Right atrium auricular region (tissue), 2 donors: Measurements from ENCODE around the gene FAM199X. TPM values are rescaled to one million over a fixed set of nuclear protein-coding genes. Genes with fewer than 3 reads are reported as not detected.

ENCODE experiments used
- DNase-seq: peaks from one replicate; pipeline ENCODE4 v3.0.0-alpha.2; 2019; ENCODE audit warnings: low spot score
- H3K27ac ChIP-seq, 2 donors: fragments of 200-600 bp; sonication (generic); 1 replicate in 1 of 2; 2 replicates in 1 of 2; pipeline ENCODE4 v1.5.1; 2016 to 2019
- H3K27me3 ChIP-seq, 2 donors: fragments of 200-600 bp; sonication (generic); one replicate each; pipeline versions ENCODE4 v1.5.1 to v1.6.0; 2017 to 2019
- H3K36me3 ChIP-seq: fragments of 200-600 bp; sonication (generic); one replicate; pipeline ENCODE4 v1.5.1; 2016
- H3K4me1 ChIP-seq, 2 donors: fragments of 200-600 bp; sonication (generic); one replicate each; pipeline versions ENCODE4 v1.5.1 to v1.6.0; 2017 to 2019
- H3K4me3 ChIP-seq, 2 donors: fragments of 200-600 bp; sonication (generic); 1 replicate in 1 of 2; 2 replicates in 1 of 2; pipeline ENCODE4 v1.5.1; 2017 to 2019; ENCODE audit warnings: mild to moderate bottlenecking in 1 of 2, moderate library complexity in 1 of 2
- H3K9me3 ChIP-seq, 2 donors: fragments of 200-600 bp; sonication (generic); one replicate each; pipeline ENCODE4 v1.5.1; 2019
- total RNA-seq, 2 donors: library from RNA; depleted of rRNA; stranded (reverse); fragments of >200 nt; gene quantifications; one replicate each; pipeline ENCODE4 v1.1.0, GENCODE V29; 2016
- TF ChIP-seq, protein P1 (sequence below), 2 donors: fragments of 200-600 bp; sonication (generic); IDR thresholded peaks; one replicate each; pipeline ENCODE4 v1.5.1; 2019; ENCODE audit warnings: antibody characterized with exemption in 2 of 2

The FAM199X gene
- total RNA-seq, 2 donors from 2014 or later: 12.2 to 14.4 TPM

DNA sequence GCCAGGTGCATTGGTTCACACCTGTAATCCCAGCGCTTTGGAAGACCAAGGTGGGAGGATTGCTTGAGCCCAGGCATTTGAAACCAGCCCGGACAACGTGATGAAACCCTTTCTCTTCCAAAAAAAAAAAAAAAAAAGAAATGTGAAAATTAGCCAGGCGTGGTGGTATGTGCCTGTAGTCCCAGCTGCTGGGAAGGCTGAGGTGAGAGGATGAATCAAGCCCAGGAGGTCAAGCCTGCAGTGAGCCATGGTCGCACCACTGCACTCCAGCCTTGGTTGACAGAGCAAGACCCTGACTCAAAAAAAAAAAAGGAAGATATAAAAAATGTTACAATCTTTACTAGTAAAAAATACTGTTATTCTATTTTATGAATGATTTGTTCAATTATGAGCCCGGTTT, 5.9 kb downstream of the FAM199X start:
- Histone ChIP-seq H3K9me3 (no peaks in the 10 kb centered on the region), H3K4me3 (no peak overlapping the region), H3K36me3 (no peaks in the 10 kb centered on the region), H3K27ac (no peak overlapping the region), H3K4me1 (peaks cover 0 to 13% of the 10 kb centered on the region in 2 donors), H3K27me3 (no peaks in the 10 kb centered on the region)
- DNase-seq: no peak
- TF ChIP-seq, protein P1, sequence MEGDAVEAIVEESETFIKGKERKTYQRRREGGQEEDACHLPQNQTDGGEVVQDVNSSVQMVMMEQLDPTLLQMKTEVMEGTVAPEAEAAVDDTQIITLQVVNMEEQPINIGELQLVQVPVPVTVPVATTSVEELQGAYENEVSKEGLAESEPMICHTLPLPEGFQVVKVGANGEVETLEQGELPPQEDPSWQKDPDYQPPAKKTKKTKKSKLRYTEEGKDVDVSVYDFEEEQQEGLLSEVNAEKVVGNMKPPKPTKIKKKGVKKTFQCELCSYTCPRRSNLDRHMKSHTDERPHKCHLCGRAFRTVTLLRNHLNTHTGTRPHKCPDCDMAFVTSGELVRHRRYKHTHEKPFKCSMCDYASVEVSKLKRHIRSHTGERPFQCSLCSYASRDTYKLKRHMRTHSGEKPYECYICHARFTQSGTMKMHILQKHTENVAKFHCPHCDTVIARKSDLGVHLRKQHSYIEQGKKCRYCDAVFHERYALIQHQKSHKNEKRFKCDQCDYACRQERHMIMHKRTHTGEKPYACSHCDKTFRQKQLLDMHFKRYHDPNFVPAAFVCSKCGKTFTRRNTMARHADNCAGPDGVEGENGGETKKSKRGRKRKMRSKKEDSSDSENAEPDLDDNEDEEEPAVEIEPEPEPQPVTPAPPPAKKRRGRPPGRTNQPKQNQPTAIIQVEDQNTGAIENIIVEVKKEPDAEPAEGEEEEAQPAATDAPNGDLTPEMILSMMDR (IDR thresholded peaks at IDR 0.05): no peak

DNA sequence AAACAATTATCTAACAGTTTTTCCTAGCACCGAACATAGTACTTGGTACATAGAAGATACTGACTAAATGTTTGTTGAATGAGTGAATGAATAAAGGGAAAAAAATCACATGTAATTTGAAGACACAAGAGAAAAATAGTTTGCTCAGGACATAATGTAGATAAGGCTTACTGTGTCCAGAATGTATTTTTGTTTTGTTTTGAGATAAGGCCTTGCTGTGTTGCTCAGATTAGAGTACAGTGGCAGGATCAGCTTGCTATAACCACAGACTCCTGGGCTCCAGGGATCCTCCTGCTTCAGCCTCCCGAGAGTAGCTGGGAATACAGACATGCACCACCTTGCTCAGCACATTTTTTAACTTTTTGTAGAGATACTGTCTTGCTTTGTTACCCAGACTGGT, 6.5 kb downstream of the FAM199X start:
- TF ChIP-seq, protein P1 (IDR thresholded peaks at IDR 0.05): no peak
- DNase-seq: no peak
- H3K36me3 ChIP-seq: no peaks in the 10 kb centered on the region
- no peak overlapping the region for H3K4me3 ChIP-seq
- H3K27me3 ChIP-seq: no peaks in the 10 kb centered on the region
- no peak overlapping the region for H3K27ac ChIP-seq
- peaks cover 0 to 8% of the 10 kb centered on the region in 2 donors for H3K4me1 ChIP-seq
- no peaks in the 10 kb centered on the region for H3K9me3 ChIP-seq

DNA sequence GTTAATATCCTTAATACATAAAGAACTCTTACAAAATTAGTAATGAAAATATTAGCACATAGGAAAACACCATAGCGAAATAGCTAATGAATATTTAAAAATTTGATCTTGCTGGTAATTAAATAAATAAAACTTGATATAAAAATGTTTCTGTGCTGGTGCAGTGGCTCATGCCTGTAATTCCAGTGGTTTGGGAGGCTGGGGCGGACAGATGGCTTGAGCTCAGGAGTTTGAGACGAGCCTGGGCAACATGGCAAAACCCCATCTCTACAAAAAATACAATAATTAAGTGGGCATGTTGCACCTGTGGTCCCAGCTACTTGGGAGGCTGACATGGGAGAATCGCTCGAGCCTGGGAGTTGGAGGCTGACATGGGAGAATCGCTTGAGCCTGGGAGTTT, 7.6 kb downstream of the FAM199X start:
- Histone ChIP-seq H3K36me3 (no peaks in the 10 kb centered on the region), H3K27me3 (no peaks in the 10 kb centered on the region), H3K27ac (no peak overlapping the region), H3K9me3 (peaks cover 0 to 8% of the 10 kb centered on the region in 2 donors), H3K4me3 (no peak overlapping the region), H3K4me1 (no peaks in the 10 kb centered on the region)
- TF ChIP-seq, protein P1 (IDR thresholded peaks at IDR 0.05): no peak
- DNase-seq: no peak

DNA sequence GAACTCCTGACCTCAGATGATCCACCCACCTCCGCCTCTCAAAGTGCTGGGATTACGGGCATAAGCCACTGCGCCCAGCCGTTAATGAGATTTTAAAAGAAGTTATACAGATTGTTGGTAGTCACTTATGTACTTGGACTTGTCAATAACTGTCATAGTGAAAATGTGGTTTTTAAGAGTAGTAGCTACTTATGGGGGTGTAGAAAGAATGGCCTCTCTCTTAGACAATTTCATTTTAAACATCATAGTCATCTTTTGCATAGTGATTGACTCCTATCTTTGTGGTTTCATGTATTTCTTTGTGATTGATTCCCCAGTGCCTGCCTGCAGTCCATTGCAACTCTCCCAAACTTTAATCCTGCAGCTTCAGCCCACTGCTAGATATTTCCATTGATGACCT, 17.4 kb downstream of the FAM199X start:
- Histone ChIP-seq H3K36me3 (peaks cover 25% of the 10 kb centered on the region), H3K9me3 (peaks cover 0 to 3% of the 10 kb centered on the region in 2 donors), H3K4me1 (no peaks in the 10 kb centered on the region), H3K4me3 (no peak overlapping the region), H3K27me3 (no peaks in the 10 kb centered on the region), H3K27ac (no peak overlapping the region)
- TF ChIP-seq, protein P1 (IDR thresholded peaks at IDR 0.05): no peak
- DNase-seq: no peak

DNA sequence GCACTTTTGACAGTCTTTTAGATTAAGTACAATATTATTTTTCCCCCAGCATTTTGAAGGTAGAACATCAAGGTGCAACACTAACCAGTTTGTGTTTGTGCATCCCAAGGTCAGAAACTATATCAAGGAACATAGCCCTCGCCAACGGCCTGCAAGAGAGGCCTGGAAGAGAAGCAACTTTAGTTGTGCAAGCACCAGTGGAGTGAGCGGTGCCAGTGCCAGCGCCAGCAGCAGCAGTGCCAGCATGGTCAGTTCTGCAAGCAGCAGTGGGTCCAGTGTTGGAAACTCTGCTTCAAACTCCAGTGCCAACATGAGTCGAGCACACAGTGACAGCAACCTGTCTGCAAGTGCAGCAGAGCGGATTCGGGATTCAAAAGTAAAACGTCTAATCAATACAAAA, 21.7 kb downstream of the FAM199X start:
- no peaks in the 10 kb centered on the region for H3K9me3 ChIP-seq
- peaks cover 36% of the 10 kb centered on the region for H3K36me3 ChIP-seq
- H3K27me3 ChIP-seq: no peaks in the 10 kb centered on the region
- H3K4me1 ChIP-seq: no peaks in the 10 kb centered on the region
- H3K27ac ChIP-seq: no peak overlapping the region
- TF ChIP-seq, protein P1 (IDR thresholded peaks at IDR 0.05): no peak
- no peak for DNase-seq
- H3K4me3 ChIP-seq: no peak overlapping the region

DNA sequence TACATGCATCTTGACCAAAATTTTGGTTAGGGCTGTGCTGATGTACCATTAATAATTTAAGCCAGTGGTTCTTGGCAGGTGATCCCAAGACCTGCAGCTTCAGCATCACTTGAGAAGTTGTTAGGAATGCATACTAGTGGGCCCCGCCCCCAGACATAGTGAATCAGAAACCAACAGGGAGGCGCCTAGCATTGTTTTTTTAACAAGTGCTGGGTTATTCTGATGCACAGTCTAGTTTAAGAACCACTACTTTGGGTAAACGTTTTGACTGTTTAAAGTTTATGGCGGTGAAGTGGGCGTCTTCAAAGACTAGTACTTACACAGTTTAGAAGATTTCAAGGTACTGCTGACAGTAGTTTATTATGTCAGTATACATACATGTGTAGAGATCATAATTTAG, 23.6 kb downstream of the FAM199X start:
- Histone ChIP-seq H3K27ac (no peak overlapping the region), H3K4me3 (no peak overlapping the region), H3K27me3 (no peaks in the 10 kb centered on the region), H3K9me3 (no peaks in the 10 kb centered on the region), H3K4me1 (no peaks in the 10 kb centered on the region), H3K36me3 (peaks cover 36% of the 10 kb centered on the region)
- no peak for DNase-seq
- TF ChIP-seq, protein P1 (IDR thresholded peaks at IDR 0.05): no peak
